GM12878 (cell line): Measurements from ENCODE around the gene SCN4A. TPM values are rescaled to one million over a fixed set of nuclear protein-coding genes. Genes with fewer than 3 reads are reported as not detected.

Source experiments
- ATAC-seq: fragments of 200-7000 bp; cut with Tn5 transposase; 3 replicates; pipeline ENCODE4 v1.9.1; 2020; ENCODE audit warnings: mild to moderate bottlenecking, moderate library complexity
- BruUV-seq: library from RNA; stranded (reverse); fragments of 400-500 nt; replicated peaks from 2 replicates; lab custom pipeline; 2021; lab: Mats Ljungman, UMichigan
- CTCF ChIA-PET: fragments of 300-600 bp; sonication (Branson Sonifier 250); formaldehyde crosslinking; extraction: SDS; loops from one replicate; lab custom pipeline; 2021; ENCODE audit warnings: inconsistent platforms; lab: Yijun Ruan, JAX
- POLR2A ChIA-PET: fragments of 350-600 bp; formaldehyde crosslinking; extraction: SDS; loops from one replicate; lab custom pipeline; 2021; ENCODE audit warnings: inconsistent platforms; lab: Charles Lee
- RAD21 ChIA-PET: fragments of 300-600 bp; sonication (Branson Sonifier 250); formaldehyde crosslinking; loops from one replicate; lab custom pipeline; 2023; ENCODE audit warnings: antibody characterized with exemption; ENCODE audit not compliant: unreplicated experiment; lab: Charles Lee
- SMC1A ChIA-PET: fragments of 300-600 bp; sonication (Branson Sonifier 250); formaldehyde crosslinking; loops from one replicate; lab custom pipeline; 2023; ENCODE audit not compliant: unreplicated experiment, uncharacterized antibody; lab: Charles Lee
- DNase-seq: peaks from one replicate; pipeline ENCODE4 v3.0.0-alpha.2; 2011; ENCODE audit warnings: low read depth, low spot score
- FAIRE-seq: peaks from 3 replicates; lab custom pipeline; 2011; peaks lifted over from hg19 to GRCh38; lab: Jason Lieb, UNC
- H2AFZ ChIP-seq: 2 replicates; pipeline ENCODE4 v1.6.0; 2011; ENCODE audit warnings: low read depth, low read length, control low read depth; ENCODE audit not compliant: control insufficient read depth
- H3K27ac ChIP-seq: 2 replicates; pipeline ENCODE4 v1.5.1; 2011; ENCODE audit warnings: control low read depth; ENCODE audit not compliant: control insufficient read depth, insufficient read depth
- H3K27me3 ChIP-seq, 2 experiments: replicated peaks in 1 of 2; 2 replicates each; pipeline versions ENCODE4 v1.6.0 to v1.6.1; 2011; ENCODE audit warnings: low read length in 1 of 2; ENCODE audit not compliant: control insufficient read depth in 2 of 2, insufficient read depth in 2 of 2
- H3K36me3 ChIP-seq, 2 experiments: 2 replicates each; pipeline ENCODE4 v1.5.1; 2011; ENCODE audit warnings: low read length in 1 of 2; ENCODE audit not compliant: control insufficient read depth in 2 of 2, insufficient read depth in 2 of 2
- H3K4me1 ChIP-seq: 2 replicates; pipeline ENCODE4 v1.6.1; 2011; ENCODE audit warnings: mild to moderate bottlenecking, low read length, moderate library complexity, mixed read lengths; ENCODE audit not compliant: control insufficient read depth, insufficient read depth
- H3K4me2 ChIP-seq: 2 replicates; pipeline ENCODE4 v1.6.0; 2011; ENCODE audit warnings: control low read depth; ENCODE audit not compliant: control insufficient read depth, insufficient read depth
- H3K4me3 ChIP-seq: fragments of 200-600 bp; sonication (generic); 2 replicates; pipeline ENCODE4 v1.5.1; 2016
- H3K79me2 ChIP-seq: 2 replicates; pipeline ENCODE4 v1.6.0; 2011; ENCODE audit warnings: low read length; ENCODE audit not compliant: control insufficient read depth, insufficient read depth
- H3K9ac ChIP-seq: 2 replicates; pipeline ENCODE4 v1.8.0; 2011; ENCODE audit warnings: low read length, control low read depth, mixed read lengths; ENCODE audit not compliant: control insufficient read depth, insufficient read depth
- H3K9me3 ChIP-seq: replicated peaks from 3 replicates; pipeline ENCODE4 v1.5.1; 2011; ENCODE audit warnings: mild to moderate bottlenecking, low read length; ENCODE audit not compliant: control insufficient read depth, insufficient read depth
- H4K20me1 ChIP-seq: 2 replicates; pipeline ENCODE4 v1.6.0; 2011; ENCODE audit not compliant: control insufficient read depth, insufficient read depth
- ASH2L ChIP-seq: fragments of 300-600, 200-600 bp; sonication (generic); IDR thresholded peaks from 2 replicates; pipeline ENCODE4 v1.6.1; 2017; ENCODE audit warnings: low read depth, mild to moderate bottlenecking, borderline replicate concordance
- BHLHE40 ChIP-seq, 2 experiments: fragments of 450-650 bp in 1 of 2; IDR thresholded peaks; 2 replicates each; pipeline ENCODE4 v1.6.1; 2011 to 2017; ENCODE audit warnings: low read depth in 2 of 2, borderline replicate concordance in 1 of 2, improper control_type of control experiment in 1 of 2, low read length in 1 of 2, mild to moderate bottlenecking in 1 of 2
- CBFB ChIP-seq: IDR thresholded peaks from 2 replicates; pipeline ENCODE4 v1.6.1; 2016; ENCODE audit warnings: antibody characterized with exemption, low read depth
- CHD1 ChIP-seq: IDR thresholded peaks from 2 replicates; pipeline ENCODE4 v1.6.1; 2012; ENCODE audit warnings: low read depth, low read length, improper control_type of control experiment
- CREB1 ChIP-seq: IDR thresholded peaks from 2 replicates; pipeline ENCODE4 v1.6.1; 2012; ENCODE audit warnings: low read depth, mild to moderate bottlenecking, inconsistent platforms
- DPF2 ChIP-seq: fragments of 450-650 bp; IDR thresholded peaks from 2 replicates; pipeline ENCODE4 v1.6.1; 2017; ENCODE audit warnings: mild to moderate bottlenecking
- ETV6 ChIP-seq, 2 experiments: fragments of 450-650 bp in 1 of 2; IDR thresholded peaks in 1 of 2; conservative IDR thresholded peaks in 1 of 2; 2 replicates each; pipeline ENCODE4 v1.6.1; 2014; ENCODE audit warnings: antibody characterized with exemption in 1 of 2, borderline replicate concordance in 1 of 2, low read depth in 1 of 2, mild to moderate bottlenecking in 1 of 2, moderate library complexity in 1 of 2
- EZH2 ChIP-seq: IDR thresholded peaks from 2 replicates; pipeline ENCODE4 v1.6.1; 2012; ENCODE audit warnings: low read depth, mild to moderate bottlenecking, control low read depth, inconsistent platforms, low read length, borderline replicate concordance; ENCODE audit not compliant: control insufficient read depth
- FOS ChIP-seq: IDR thresholded peaks from 3 replicates; pipeline ENCODE4 v1.6.1; 2011; ENCODE audit warnings: borderline replicate concordance; ENCODE audit not compliant: insufficient read length; ENCODE audit errors: extremely low read depth
- MEF2B ChIP-seq: fragments of 450-650 bp; IDR thresholded peaks from 2 replicates; pipeline ENCODE4 v1.6.1; 2018; ENCODE audit warnings: mild to moderate bottlenecking, moderate library complexity; ENCODE audit not compliant: partially characterized antibody, poor library complexity, severe bottlenecking
- NRF1 ChIP-seq: conservative IDR thresholded peaks from 2 replicates; pipeline ENCODE4 v1.6.1; 2011; ENCODE audit warnings: mild to moderate bottlenecking, low read depth, low read length, improper control_type of control experiment
- PAX5 ChIP-seq: IDR thresholded peaks from 2 replicates; pipeline ENCODE4 v1.6.1; 2011; ENCODE audit warnings: low read depth, low read length, borderline replicate concordance
- RCOR1 ChIP-seq: conservative IDR thresholded peaks from 2 replicates; pipeline ENCODE4 v1.6.1; 2012; ENCODE audit warnings: low read depth, low read length, improper control_type of control experiment
- SMARCA5 ChIP-seq: fragments of 450-650 bp; IDR thresholded peaks from 2 replicates; pipeline ENCODE4 v1.6.1; 2017; ENCODE audit warnings: mild to moderate bottlenecking
- SUZ12 ChIP-seq: fragments of 200-600 bp; sonication (generic); IDR thresholded peaks from one replicate; pipeline ENCODE4 v1.6.1; 2018; ENCODE audit warnings: antibody characterized with exemption, mild to moderate bottlenecking; ENCODE audit not compliant: unreplicated experiment
- WGBS: methylation state at CpG from one replicate; pipeline ENCODE4 v1.1.6; 2016; ENCODE audit warnings: low lambda C conversion rate; ENCODE audit not compliant: insufficient replicate concordance, insufficient coverage; ENCODE audit errors: missing lambda C conversion rate; 5-methylcytosine and 5-hydroxymethylcytosine counted together
- in situ Hi-C: fragments of 300-500 bp; cut with MboI; formaldehyde crosslinking; loops from 9 replicates; pipeline ENCODE4 v1.14.3; 2018; ENCODE audit warnings: mixed read lengths
- intact Hi-C: fragments of 100-400 bp; cut with micrococcal nuclease; formaldehyde crosslinking; loops from one replicate; pipeline ENCODE4 v1.14.2; 2022; ENCODE audit not compliant: unreplicated experiment
- polyA plus RNA-seq, 11 experiments: library from polyadenylated mRNA; depleted of rRNA in 4 of 11; unstranded in 6 of 11; stranded (reverse) in 5 of 11; fragments of >200 nt; fragmentation: Nextera tagmentation in 4 of 11; fragmentation: Illumina TruSeq in 1 of 11; extraction: Ambion mirVana in 4 of 11; extraction: Trizol in 1 of 11; gene quantifications; 1 replicate in 1 of 11; 2 replicates in 10 of 11; pipeline versions ENCODE4 v1.2.1 to v1.2.3, GENCODE V29; 2011 to 2016; ENCODE audit warnings: inconsistent platforms in 2 of 11, missing spikeins in 2 of 11, low read depth in 1 of 11
- total RNA-seq, 4 experiments: library from RNA; depleted of rRNA in 3 of 4; stranded (reverse); fragments of >200 nt in 3 of 4; fragmentation: Illumina TruSeq in 1 of 4; extraction: Trizol in 1 of 4; gene quantifications; 2 replicates each; pipeline versions ENCODE4 v1.2.1 to v1.2.3, GENCODE V29; 2013 to 2021
- TF ChIP-seq, protein P1 (sequence below): IDR thresholded peaks from 2 replicates; pipeline ENCODE4 v1.6.1; 2011; ENCODE audit warnings: mild to moderate bottlenecking, low read depth, low read length, moderate library complexity; ENCODE audit not compliant: insufficient replicate concordance
- TF ChIP-seq, protein P2 (sequence below): IDR thresholded peaks from 2 replicates; pipeline ENCODE4 v1.6.1; 2012; ENCODE audit warnings: low read depth, low read length, improper control_type of control experiment

SCN4A gene
- total and polyA plus RNA-seq, 10 of the 15 experiments (the other 5 are each of a cell fraction or from before 2014, with no cell fraction given): under 0.01 to 0.15 (median 0.07) TPM; not detected in 4

DNA sequence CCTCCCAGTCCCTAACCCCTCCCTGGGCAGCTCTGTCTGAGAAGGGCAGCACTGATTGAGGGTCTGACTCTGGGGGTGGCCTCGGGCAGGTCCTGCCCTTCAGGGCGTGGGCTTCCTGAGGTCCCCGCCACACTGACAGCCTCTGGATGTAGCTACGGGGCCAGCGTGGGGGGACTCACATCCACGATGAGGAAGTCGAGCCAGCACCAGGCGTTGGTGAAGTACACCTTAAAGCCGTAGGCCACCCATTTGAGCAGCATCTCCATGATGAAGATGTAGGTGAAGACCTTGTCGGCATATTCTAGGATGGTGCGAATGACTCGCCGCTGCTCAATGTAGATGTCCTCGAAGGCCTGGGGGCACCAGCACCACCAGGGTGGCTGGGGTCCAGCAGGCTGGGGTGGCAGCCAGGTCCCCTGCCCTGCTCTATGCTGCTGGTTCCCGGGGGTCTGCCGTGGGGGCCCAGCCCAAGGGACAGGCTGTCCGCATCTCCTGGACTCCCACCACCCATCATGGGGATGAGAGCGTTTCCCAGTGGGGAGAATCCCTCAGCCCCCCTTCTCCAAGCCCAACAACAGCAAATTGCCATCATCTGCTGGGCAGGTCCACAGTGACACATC lies 24.9 kb downstream of the SCN4A start:
- in situ Hi-C loops: no loop called here
- no peak overlapping the region for H2AFZ ChIP-seq
- no peaks in the 10 kb centered on the region for H3K36me3 ChIP-seq
- no peak overlapping the region for H3K27ac ChIP-seq
- H3K9me3 ChIP-seq: no peaks in the 10 kb centered on the region; the same call in 2 of the 3 replicates
- TF ChIP-seq DPF2: no peak
- no peak for TF ChIP-seq PAX5
- TF ChIP-seq ETV6 (conservative IDR thresholded peaks at IDR 0.05 in 1 of 2, IDR thresholded peaks at IDR 0.05 in 1 of 2; ENCODE audit: borderline replicate concordance in 1 of 2, low read depth in 1 of 2): no peak
- TF ChIP-seq, protein P1, sequence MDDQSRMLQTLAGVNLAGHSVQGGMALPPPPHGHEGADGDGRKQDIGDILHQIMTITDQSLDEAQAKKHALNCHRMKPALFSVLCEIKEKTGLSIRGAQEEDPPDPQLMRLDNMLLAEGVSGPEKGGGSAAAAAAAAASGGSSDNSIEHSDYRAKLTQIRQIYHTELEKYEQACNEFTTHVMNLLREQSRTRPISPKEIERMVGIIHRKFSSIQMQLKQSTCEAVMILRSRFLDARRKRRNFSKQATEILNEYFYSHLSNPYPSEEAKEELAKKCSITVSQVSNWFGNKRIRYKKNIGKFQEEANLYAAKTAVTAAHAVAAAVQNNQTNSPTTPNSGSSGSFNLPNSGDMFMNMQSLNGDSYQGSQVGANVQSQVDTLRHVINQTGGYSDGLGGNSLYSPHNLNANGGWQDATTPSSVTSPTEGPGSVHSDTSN: no peak
- TF ChIP-seq CREB1: no peak
- TF ChIP-seq EZH2: no peak
- no peak for TF ChIP-seq NRF1
- TF ChIP-seq CBFB: no peak
- TF ChIP-seq FOS: no peak
- no peak for TF ChIP-seq MEF2B
- no peak for TF ChIP-seq ASH2L
- TF ChIP-seq CHD1: no peak
- TF ChIP-seq BHLHE40 (IDR thresholded peaks at IDR 0.05; ENCODE audit: borderline replicate concordance in 1 of 2, low read depth in 2 of 2, low read length in 1 of 2): no peak
- TF ChIP-seq SMARCA5: no peak
- TF ChIP-seq, protein P2, sequence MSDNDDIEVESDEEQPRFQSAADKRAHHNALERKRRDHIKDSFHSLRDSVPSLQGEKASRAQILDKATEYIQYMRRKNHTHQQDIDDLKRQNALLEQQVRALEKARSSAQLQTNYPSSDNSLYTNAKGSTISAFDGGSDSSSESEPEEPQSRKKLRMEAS: no peak
- no peak for TF ChIP-seq RCOR1
- no peak for TF ChIP-seq SUZ12
- ChIA-PET POLR2A (interaction anchor here (1.0 to 2.5 kb wide), 2 partner anchors 25 to 72 kb away, joined by 4 to 15 read pairs; partner anchors contain the start of gene ICAM2), RAD21 (interaction anchor here (2.0 to 3.1 kb wide), 5 partner anchors 29 to 184 kb away, joined by 29 to 288 read pairs (median 34); partner anchors contain the start of genes CSHL1, ERN1, GH1 and ICAM2), SMC1A (interaction anchor here (1.6 to 3.1 kb wide), 6 partner anchors 15 to 78 kb away, joined by 7 to 248 read pairs (median 14); partner anchors contain the start of genes CD79B and GH1), CTCF (interaction anchor here (1.2 to 3.1 kb wide), 9 partner anchors 16 to 186 kb away, joined by 3 to 481 read pairs (median 26); partner anchors contain the start of genes CD79B, CSHL1 and GH1)
- no peaks in the 10 kb centered on the region for H3K79me2 ChIP-seq
- no peaks in the 10 kb centered on the region for H4K20me1 ChIP-seq
- DNase-seq: no peak
- H3K4me1 ChIP-seq: peaks cover 18% of the 10 kb centered on the region
- no peak for FAIRE-seq
- intact Hi-C loops: no loop called here
- no peak overlapping the region for H3K9ac ChIP-seq
- no peaks in the 10 kb centered on the region for H3K27me3 ChIP-seq
- ATAC-seq: no peak
- BruUV-seq: no TSS peak
- whole genome bisulfite sequencing: 57% methylated on average over 18 of the region's 18 CpGs
- no peak overlapping the region for H3K4me3 ChIP-seq
- no peak overlapping the region for H3K4me2 ChIP-seq
